Amygdala (tissue), 56 donors: ENCODE results near the gene PACS1.

Experiments
- DNase-seq, 56 donors: peaks; one replicate each; lab custom pipeline; 2025; lab: John Stamatoyannopoulos, UW

PACS1 gene

GRCh38 chr11:66293777-66294625 lies 223.9 kb downstream of the PACS1 start:
- no peak for DNase-seq
